Measurements from ENCODE around the gene MPDU1.

The MPDU1 gene

GRCh38 chr17:7552621-7553051 lies 31.0 kb upstream of the MPDU1 start:
- no peak for TF ChIP-seq CTCF (IDR thresholded peaks at IDR 0.05; ENCODE audit: insufficient read depth, low read length, poor library complexity, severe bottlenecking)
- no peak for TF ChIP-seq EZH2phosphoT487 (conservative IDR thresholded peaks at IDR 0.05; ENCODE audit: low read length)
- Histone ChIP-seq H4K20me1 (ENCODE audit: low read depth, low read length) (no peaks in the 10 kb centered on the region), H3K9me3 (ENCODE audit: insufficient read depth, low read length) (no peaks in the 10 kb centered on the region), H3K36me3 (ENCODE audit: low read length) (no peaks in the 10 kb centered on the region), H3K9me2 (replicated peaks; ENCODE audit: insufficient read depth, low read length) (no peaks in the 10 kb centered on the region), H3K27me3 (ENCODE audit: low read length) (no peaks in the 10 kb centered on the region), H3F3A (ENCODE audit: insufficient read depth) (no peaks in the 10 kb centered on the region), H3K4me2 (ENCODE audit: low read depth, low read length, poor library complexity, severe bottlenecking) (no peak overlapping the region), H2AFZ (ENCODE audit: low read depth, low read length, severe bottlenecking) (no peak overlapping the region), H3K9ac (ENCODE audit: low read length) (no peak overlapping the region), H3K4me3 (ENCODE audit: insufficient read depth, low read length, poor library complexity, severe bottlenecking) (no peak overlapping the region), H3K79me2 (ENCODE audit: insufficient read depth, low read length) (no peaks in the 10 kb centered on the region), H3K27ac (ENCODE audit: low read depth, low read length) (no peak overlapping the region)

- Histone ChIP-seq H3K4me2 (ENCODE audit: low read depth, low read length, poor library complexity, severe bottlenecking) (no peak overlapping the region), H2AFZ (ENCODE audit: low read depth, low read length, severe bottlenecking) (no peak overlapping the region), H3K27me3 (ENCODE audit: low read length) (no peaks in the 10 kb centered on the region), H3K79me2 (ENCODE audit: insufficient read depth, low read length) (no peaks in the 10 kb centered on the region), H3K9ac (ENCODE audit: low read length) (no peak overlapping the region), H3K9me2 (replicated peaks; ENCODE audit: insufficient read depth, low read length) (no peaks in the 10 kb centered on the region), H4K20me1 (ENCODE audit: low read depth, low read length) (no peaks in the 10 kb centered on the region), H3F3A (ENCODE audit: insufficient read depth) (no peaks in the 10 kb centered on the region), H3K9me3 (ENCODE audit: insufficient read depth, low read length) (no peaks in the 10 kb centered on the region), H3K27ac (ENCODE audit: low read depth, low read length) (no peak overlapping the region), H3K4me3 (ENCODE audit: insufficient read depth, low read length, poor library complexity, severe bottlenecking) (no peak overlapping the region), H3K36me3 (ENCODE audit: low read length) (no peaks in the 10 kb centered on the region)
- TF ChIP-seq CTCF (IDR thresholded peaks at IDR 0.05; ENCODE audit: insufficient read depth, low read length, poor library complexity, severe bottlenecking) (no peak), EZH2phosphoT487 (conservative IDR thresholded peaks at IDR 0.05; ENCODE audit: low read length) (no peak)
Measured at GRCh38 chr17:7553356-7553755, 30.3 kb upstream of the MPDU1 start.

GRCh38 chr17:7555320-7555948 lies 28.2 kb upstream of the MPDU1 start:
- H3K9ac ChIP-seq (ENCODE audit: low read length) = no peak overlapping the region
- no peaks in the 10 kb centered on the region for H3K27me3 ChIP-seq (ENCODE audit: low read length)
- TF ChIP-seq CTCF (IDR thresholded peaks at IDR 0.05; ENCODE audit: insufficient read depth, low read length, poor library complexity, severe bottlenecking) = no peak
- no peak for TF ChIP-seq EZH2phosphoT487 (conservative IDR thresholded peaks at IDR 0.05; ENCODE audit: low read length)
- H3K36me3 ChIP-seq (ENCODE audit: low read length) = no peaks in the 10 kb centered on the region
- no peak overlapping the region for H2AFZ ChIP-seq (ENCODE audit: low read depth, low read length, severe bottlenecking)
- no peaks in the 10 kb centered on the region for H3K9me3 ChIP-seq (ENCODE audit: insufficient read depth, low read length)
- H3K4me2 ChIP-seq (ENCODE audit: low read depth, low read length, poor library complexity, severe bottlenecking) = no peak overlapping the region
- H3K79me2 ChIP-seq (ENCODE audit: insufficient read depth, low read length) = no peaks in the 10 kb centered on the region
- no peaks in the 10 kb centered on the region for H3F3A ChIP-seq (ENCODE audit: insufficient read depth)
- no peak overlapping the region for H3K4me3 ChIP-seq (ENCODE audit: insufficient read depth, low read length, poor library complexity, severe bottlenecking)
- H3K27ac ChIP-seq (ENCODE audit: low read depth, low read length) = no peak overlapping the region
- H3K9me2 ChIP-seq (replicated peaks; ENCODE audit: insufficient read depth, low read length) = no peaks in the 10 kb centered on the region
- no peaks in the 10 kb centered on the region for H4K20me1 ChIP-seq (ENCODE audit: low read depth, low read length)

All from SU-DHL-6 (cell line).